ENCODE measurements around the gene TIMD4. TPM values are rescaled to one million over a fixed set of nuclear protein-coding genes. Genes with fewer than 3 reads are reported as not detected.
A peak's percentile ranks its signal among the peaks of the same experiment; 100 is the strongest.

Gene TIMD4
- total and polyA plus RNA-seq, 2 of the 13 experiments (the other 11 are each of a cell fraction or from before 2014, with no cell fraction given), result 0.50 TPM; not detected in 1

DNA sequence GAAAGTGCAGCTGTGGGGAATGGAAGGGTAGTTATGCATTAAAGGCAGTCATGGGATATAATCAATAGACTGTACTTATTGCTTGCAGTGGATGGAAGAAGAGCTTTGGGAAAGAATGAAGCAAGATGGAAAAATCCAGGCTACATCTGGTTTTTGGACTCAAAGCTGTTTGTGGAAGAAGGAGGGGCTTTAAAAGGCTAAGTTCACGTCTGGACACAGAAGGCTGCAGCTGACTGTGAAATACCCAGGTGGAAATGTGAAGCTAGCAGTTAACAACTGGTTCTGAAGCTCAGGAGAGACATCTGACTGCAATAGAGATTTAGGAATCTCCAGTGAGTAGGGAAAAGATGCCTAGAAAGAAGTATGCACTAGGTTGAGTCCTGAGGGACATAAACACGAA is 43.2 kb upstream of the TIMD4 start:
- BruUV-seq (replicated peaks), result no TSS peak
- no peak overlapping the region for H2AFZ ChIP-seq (ENCODE audit: low read length)
- no peak overlapping the region for H3K27ac ChIP-seq (ENCODE audit: extremely low read length, insufficient read depth, low read length)
- in situ Hi-C loops (cut with HindIII; ENCODE audit: extremely low pct_ligation_motif_present, low pct_unique_long_range_greater_than_20kb), result no loop called here
- intact Hi-C loops (cut with micrococcal nuclease; ENCODE audit: unreplicated experiment), result no loop called here
- no peaks in the 10 kb centered on the region for H3K36me3 ChIP-seq (replicated peaks in 1 of 2; ENCODE audit: control insufficient read depth in 1 of 2, insufficient read depth in 2 of 2, low read length in 2 of 2)
- no peak overlapping the region for H3K9ac ChIP-seq (ENCODE audit: insufficient read depth, low read depth, low read length)
- H3K27me3 ChIP-seq (ENCODE audit: control insufficient read depth in 1 of 2, insufficient read depth in 2 of 2, low read length in 2 of 2), result no peaks in the 10 kb centered on the region
- DNase-seq (ENCODE audit: low spot score), result no peak
- ChIA-PET CTCF (ENCODE audit: low intra/inter-chr PET ratio, low total read pairs) (no interaction called here), POLR2A (interaction anchor here (1.5 kb wide), 1 partner anchor 11 kb away, joined by 4 read pairs; no protein-coding TSS in a partner anchor)
- no peak for FAIRE-seq
- H3K9me3 ChIP-seq (ENCODE audit: low read length), result no peaks in the 10 kb centered on the region
- H3K4me3 ChIP-seq (replicated peaks in 1 of 3; ENCODE audit: insufficient read depth in 1 of 3, low read depth in 2 of 3, low read length in 3 of 3), result no peak overlapping the region
- 36% methylated on average over 2 of the region's 2 CpGs for WGBS (ENCODE audit: low lambda C conversion rate)
- peaks cover 19% of the 10 kb centered on the region for H3K4me1 ChIP-seq (ENCODE audit: insufficient read depth, low read length)
- TF ChIP-seq, protein P1, sequence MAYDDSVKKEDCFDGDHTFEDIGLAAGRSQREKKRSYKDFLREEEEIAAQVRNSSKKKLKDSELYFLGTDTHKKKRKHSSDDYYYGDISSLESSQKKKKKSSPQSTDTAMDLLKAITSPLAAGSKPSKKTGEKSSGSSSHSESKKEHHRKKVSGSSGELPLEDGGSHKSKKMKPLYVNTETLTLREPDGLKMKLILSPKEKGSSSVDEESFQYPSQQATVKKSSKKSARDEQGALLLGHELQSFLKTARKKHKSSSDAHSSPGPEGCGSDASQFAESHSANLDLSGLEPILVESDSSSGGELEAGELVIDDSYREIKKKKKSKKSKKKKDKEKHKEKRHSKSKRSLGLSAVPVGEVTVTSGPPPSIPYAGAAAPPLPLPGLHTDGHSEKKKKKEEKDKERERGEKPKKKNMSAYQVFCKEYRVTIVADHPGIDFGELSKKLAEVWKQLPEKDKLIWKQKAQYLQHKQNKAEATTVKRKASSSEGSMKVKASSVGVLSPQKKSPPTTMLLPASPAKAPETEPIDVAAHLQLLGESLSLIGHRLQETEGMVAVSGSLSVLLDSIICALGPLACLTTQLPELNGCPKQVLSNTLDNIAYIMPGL (CRISPR knock-in tag; IDR thresholded peaks at IDR 0.05; ENCODE audit: borderline replicate concordance in 1 of 2, low read depth in 1 of 2), result no peak
- TF ChIP-seq PAXIP1 (CRISPR knock-in tag; conservative IDR thresholded peaks at IDR 0.05) (0 out of 2 replicates have a peak, but pooled peaks have one; percentile 2), ZBTB20 (CRISPR knock-in tag; IDR thresholded peaks at IDR 0.05; ENCODE audit: borderline replicate concordance, low read depth) (no peak), ZNF292 (CRISPR knock-in tag; IDR thresholded peaks at IDR 0.05; ENCODE audit: borderline replicate concordance, low read depth) (0 out of 2 replicates have a peak, but pooled peaks have one; percentile 60), GLI4 (CRISPR knock-in tag; IDR thresholded peaks at IDR 0.05; ENCODE audit: borderline replicate concordance) (no peak), JDP2 (CRISPR knock-in tag; IDR thresholded peaks at IDR 0.05; ENCODE audit: borderline replicate concordance) (no peak), MIER3 (CRISPR knock-in tag; IDR thresholded peaks at IDR 0.05; ENCODE audit: borderline replicate concordance) (no peak), ZNF652 (CRISPR knock-in tag; IDR thresholded peaks at IDR 0.05; ENCODE audit: borderline replicate concordance, low read depth) (no peak)
- no peaks in the 10 kb centered on the region for H4K20me1 ChIP-seq (ENCODE audit: insufficient read depth, low read length)
- peak overlapping the region; percentile 15; the same call in 1 of the 2 replicates for H3K4me2 ChIP-seq (ENCODE audit: low read depth, low read length)
- no peaks in the 10 kb centered on the region for H3K79me2 ChIP-seq (ENCODE audit: insufficient read depth, low read length)
- peak; percentile 80 for ATAC-seq
